H1 (cell line): ENCODE results near the gene JADE1. TPM values are rescaled to one million over a fixed set of nuclear protein-coding genes. Genes with fewer than 3 reads are reported as not detected.

Source experiments
- BRCA1 ChIP-seq: IDR thresholded peaks from 2 replicates; pipeline ENCODE4 v1.6.1; 2012; ENCODE audit warnings: low read depth, low read length, improper control_type of control experiment
- CBX8 ChIP-seq: fragments of 300-800, 300-1000 bp; sonication (generic); IDR thresholded peaks from 2 replicates; pipeline ENCODE4 v1.7.1; 2016; ENCODE audit warnings: low read depth, low read length, borderline replicate concordance
- CREB1 ChIP-seq: IDR thresholded peaks from 2 replicates; pipeline ENCODE4 v1.6.1; 2012; ENCODE audit warnings: inconsistent platforms
- EZH2 ChIP-seq: fragments of 200-600 bp; sonication (generic); IDR thresholded peaks from 2 replicates; pipeline ENCODE4 v1.7.1; 2012; ENCODE audit warnings: low read depth, mild to moderate bottlenecking, moderate library complexity, low read length, inconsistent platforms; ENCODE audit not compliant: severe bottlenecking
- HDAC2 ChIP-seq, 2 experiments: fragments of 300-600 bp in 1 of 2; sonication (generic) in 1 of 2; IDR thresholded peaks; 2 replicates each; pipeline ENCODE4 v1.6.1; 2011 to 2012; ENCODE audit warnings: low read depth in 2 of 2, low read length in 2 of 2, mild to moderate bottlenecking in 2 of 2, moderate library complexity in 2 of 2, borderline replicate concordance in 1 of 2, inconsistent platforms in 1 of 2
- JUN ChIP-seq: IDR thresholded peaks from 2 replicates; pipeline ENCODE4 v1.6.1; 2011; ENCODE audit warnings: low read depth, mild to moderate bottlenecking, improper control_type of control experiment, low read length
- KDM4A ChIP-seq: IDR thresholded peaks from one replicate; pipeline ENCODE4 v1.7.1; 2012; ENCODE audit warnings: low read depth, mild to moderate bottlenecking, moderate library complexity, low read length, inconsistent platforms; ENCODE audit not compliant: severe bottlenecking
- POLR2A ChIP-seq, 2 experiments: IDR thresholded peaks; 1 replicate in 1 of 2; 2 replicates in 1 of 2; pipeline ENCODE4 v1.6.1; 2011; ENCODE audit warnings: low read depth in 2 of 2, low read length in 2 of 2, mild to moderate bottlenecking in 2 of 2; ENCODE audit errors: control extremely low read depth in 1 of 2
- POLR2AphosphoS5 ChIP-seq: IDR thresholded peaks from 2 replicates; pipeline ENCODE4 v1.6.1; 2011; ENCODE audit warnings: low read depth, low read length
- RAD21 ChIP-seq, 2 experiments: IDR thresholded peaks in 1 of 2; conservative IDR thresholded peaks in 1 of 2; 2 replicates each; pipeline ENCODE4 v1.6.1; 2011; ENCODE audit warnings: low read depth in 2 of 2, low read length in 2 of 2, improper control_type of control experiment in 1 of 2, inconsistent platforms in 1 of 2, mild to moderate bottlenecking in 1 of 2, moderate library complexity in 1 of 2
- RBBP5 ChIP-seq: IDR thresholded peaks from 2 replicates; pipeline ENCODE4 v1.7.1; 2012; ENCODE audit warnings: low read depth, mild to moderate bottlenecking, inconsistent platforms, low read length, moderate library complexity, borderline replicate concordance
- RFX5 ChIP-seq: IDR thresholded peaks from 2 replicates; pipeline ENCODE4 v1.6.1; 2011; ENCODE audit warnings: low read depth, low read length, improper control_type of control experiment, borderline replicate concordance
- RNF2 ChIP-seq: fragments of 200-900, 300-1000 bp; sonication (generic); IDR thresholded peaks from 2 replicates; pipeline ENCODE4 v1.7.1; 2016; ENCODE audit warnings: borderline replicate concordance, low read depth, mild to moderate bottlenecking, antibody characterized with exemption, low read length; ENCODE audit not compliant: poor library complexity, severe bottlenecking; ENCODE audit errors: missing control alignments
- RXRA ChIP-seq: IDR thresholded peaks from 2 replicates; pipeline ENCODE4 v1.6.1; 2011; ENCODE audit warnings: low read depth, mild to moderate bottlenecking, low read length, moderate library complexity; ENCODE audit not compliant: insufficient read depth
- SIX5 ChIP-seq: IDR thresholded peaks from 2 replicates; pipeline ENCODE4 v1.6.1; 2011; ENCODE audit warnings: mild to moderate bottlenecking, low read depth, low read length
- SRF ChIP-seq: IDR thresholded peaks from 2 replicates; pipeline ENCODE4 v1.6.1; 2011; ENCODE audit warnings: mild to moderate bottlenecking, low read depth, low read length, moderate library complexity
- SUZ12 ChIP-seq: fragments of 200-600 bp; sonication (generic); IDR thresholded peaks from 2 replicates; pipeline ENCODE4 v1.6.1; 2012; ENCODE audit warnings: mild to moderate bottlenecking, inconsistent platforms, low read length, moderate library complexity, mixed read lengths
- TAF1 ChIP-seq: IDR thresholded peaks from 2 replicates; pipeline ENCODE4 v1.6.1; 2011; ENCODE audit warnings: mild to moderate bottlenecking, low read depth, low read length
- TAF7 ChIP-seq: optimal IDR thresholded peaks from 2 replicates; pipeline ENCODE3; 2011; ENCODE audit warnings: low read depth, mild to moderate bottlenecking, inconsistent platforms, low read length, moderate library complexity, borderline replicate concordance
- TEAD4 ChIP-seq: IDR thresholded peaks from 2 replicates; pipeline ENCODE4 v1.6.1; 2012; ENCODE audit warnings: low read depth, low read length, inconsistent platforms, mixed read lengths
- ZNF274 ChIP-seq: IDR thresholded peaks from 2 replicates; pipeline ENCODE4 v1.7.0; 2012; ENCODE audit warnings: low read length, borderline replicate concordance; ENCODE audit errors: extremely low read depth
- polyA plus RNA-seq, 7 experiments: library from polyadenylated mRNA; depleted of rRNA in 3 of 7; stranded (reverse) in 5 of 7; unstranded in 2 of 7; fragments of >200 nt in 5 of 7; fragments of 200-250 nt in 2 of 7; gene quantifications; 1 replicate in 5 of 7; 2 replicates in 1 of 7; 4 replicates in 1 of 7; pipeline versions ENCODE4 v1.2.1 to v1.2.3, GENCODE V29; 2011 to 2013; ENCODE audit warnings: missing spikeins in 2 of 7, mixed read lengths in 2 of 7
- total RNA-seq: library from RNA; stranded (reverse); fragmentation: NEBNext Ultra II Directional; extraction: Animal tissue kit (Norgen Biotek cat#: 25700); gene quantifications from 2 replicates; pipeline ENCODE4 v1.2.1, GENCODE V29; 2021
- TF ChIP-seq, protein P1 (sequence below): IDR thresholded peaks from 2 replicates; pipeline ENCODE4 v1.6.1; 2011; ENCODE audit warnings: low read length, improper control_type of control experiment

The JADE1 gene
- total and polyA plus RNA-seq, 2 of the 8 experiments (the other 6 are each of a cell fraction or from before 2014, with no cell fraction given): 37.7 to 213 TPM

DNA sequence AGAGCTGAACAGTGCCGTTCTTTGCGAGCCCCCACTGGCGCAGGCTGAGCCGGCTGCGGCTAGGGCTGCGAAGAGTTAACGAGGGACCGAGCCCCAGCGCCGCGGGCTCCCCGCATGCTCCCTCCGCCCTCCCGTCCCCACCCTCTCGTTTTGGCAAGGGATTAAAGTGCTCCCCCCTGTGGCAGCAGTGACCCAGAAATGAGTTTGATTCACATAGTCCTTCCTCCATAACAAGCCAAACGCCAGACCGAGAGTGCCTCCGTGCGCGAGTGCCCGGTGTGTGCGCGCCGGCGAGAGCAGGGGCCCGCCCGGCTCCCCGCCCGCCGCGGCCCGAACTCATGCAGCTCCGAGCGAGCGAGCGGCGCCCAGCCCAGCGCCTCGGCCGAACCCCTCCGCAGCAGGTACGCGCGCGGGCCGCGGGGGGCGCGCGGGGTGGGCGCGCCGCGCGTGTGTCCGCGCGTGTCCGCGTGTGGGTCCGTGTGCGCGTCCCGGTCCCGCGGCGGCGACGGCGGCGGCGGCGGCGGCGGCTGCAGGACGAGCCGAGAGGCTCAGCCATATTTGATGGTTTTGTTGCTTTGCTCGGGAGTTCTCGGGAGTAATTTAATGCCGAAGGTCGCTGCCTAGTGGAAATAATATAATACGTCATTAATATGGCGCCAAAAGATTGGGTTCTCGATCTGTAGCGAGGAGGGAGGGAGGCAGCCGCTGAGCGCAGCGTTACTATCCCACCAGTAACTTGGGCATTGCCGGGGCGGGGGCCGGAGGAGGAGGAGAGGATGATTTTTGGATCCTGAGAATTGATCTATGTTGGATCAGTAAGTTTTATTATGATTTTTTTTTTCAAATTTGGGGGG is at the start of gene JADE1 (continued):
- TF ChIP-seq CREB1: peak; percentile 63
- TF ChIP-seq SIX5: no peak
- no peak for TF ChIP-seq RNF2
- TF ChIP-seq ZNF274: no peak
- TF ChIP-seq RFX5: no peak
- TF ChIP-seq SRF: no peak
- peak; percentile 80 for TF ChIP-seq POLR2AphosphoS5
- peak; percentile 47 to 75; a peak in 2 of 4 replicates for TF ChIP-seq HDAC2 (IDR thresholded peaks at IDR 0.05; ENCODE audit: borderline replicate concordance in 1 of 2, low read depth in 2 of 2, low read length in 2 of 2)
- no peak for TF ChIP-seq CBX8
- no peak for TF ChIP-seq SUZ12
- TF ChIP-seq, protein P1, sequence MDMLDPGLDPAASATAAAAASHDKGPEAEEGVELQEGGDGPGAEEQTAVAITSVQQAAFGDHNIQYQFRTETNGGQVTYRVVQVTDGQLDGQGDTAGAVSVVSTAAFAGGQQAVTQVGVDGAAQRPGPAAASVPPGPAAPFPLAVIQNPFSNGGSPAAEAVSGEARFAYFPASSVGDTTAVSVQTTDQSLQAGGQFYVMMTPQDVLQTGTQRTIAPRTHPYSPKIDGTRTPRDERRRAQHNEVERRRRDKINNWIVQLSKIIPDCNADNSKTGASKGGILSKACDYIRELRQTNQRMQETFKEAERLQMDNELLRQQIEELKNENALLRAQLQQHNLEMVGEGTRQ: no peak
- TF ChIP-seq EZH2: no peak
- 0 out of 2 replicates have a peak, but pooled peaks have one; percentile 31 for TF ChIP-seq TEAD4
- 0 out of 2 replicates have a peak, but pooled peaks have one; percentile 33 for TF ChIP-seq BRCA1
- TF ChIP-seq TAF1: peak; percentile 92
- TF ChIP-seq POLR2A (IDR thresholded peaks at IDR 0.05; ENCODE audit: control extremely low read depth in 1 of 2, low read depth in 2 of 2, low read length in 2 of 2): peak; percentile 71 to 87
- peak; percentile 85 to 87 for TF ChIP-seq RAD21 (IDR thresholded peaks at IDR 0.05 in 1 of 2, conservative IDR thresholded peaks at IDR 0.05 in 1 of 2; ENCODE audit: low read depth in 2 of 2, low read length in 2 of 2)
- TF ChIP-seq RBBP5: no peak; the same call in 1 of the 2 replicates
- no peak for TF ChIP-seq KDM4A
- peak; percentile 84 for TF ChIP-seq TAF7
- no peak for TF ChIP-seq JUN
- TF ChIP-seq RXRA: 0 out of 2 replicates have a peak, but pooled peaks have one; percentile 2
